K562 (cell line): Measurements from ENCODE around the gene LSM4. TPM values are rescaled to one million over a fixed set of nuclear protein-coding genes. Genes with fewer than 3 reads are reported as not detected.

Experiments
- ASH1L ChIP-seq: fragments of 450-650 bp; IDR thresholded peaks from 2 replicates; pipeline ENCODE4 v1.6.1; 2018; ENCODE audit warnings: borderline replicate concordance, mild to moderate bottlenecking, low read depth; ENCODE audit not compliant: partially characterized antibody
- CEBPB ChIP-seq: fragments of 450-650 bp; IDR thresholded peaks from 2 replicates; pipeline ENCODE4 v1.6.1; 2016; ENCODE audit warnings: missing genetic modification characterization, missing compliant biosample characterization
- CTBP1 ChIP-seq: fragments of 450-650 bp; IDR thresholded peaks from 2 replicates; pipeline ENCODE4 v1.6.1; 2016; ENCODE audit warnings: borderline replicate concordance
- ERF ChIP-seq: fragments of 450-650 bp; formaldehyde crosslinking; IDR thresholded peaks from 2 replicates; pipeline ENCODE4 v1.4.0; 2020; ENCODE audit warnings: mild to moderate bottlenecking, mixed read lengths
- JUN ChIP-seq, 2 experiments: sonication (generic) in 1 of 2; formaldehyde crosslinking in 1 of 2; IDR thresholded peaks; 2 replicates each; pipeline versions ENCODE4 v1.6.1 to v1.8.0; 2012 to 2022; ENCODE audit warnings: borderline replicate concordance in 2 of 2, mild to moderate bottlenecking in 2 of 2, improper control_type of control experiment in 1 of 2, low read depth in 1 of 2, low read length in 1 of 2, missing genetic modification reagents in 1 of 2
- JUND ChIP-seq, 2 experiments: IDR thresholded peaks; 2 replicates in 1 of 2; 3 replicates in 1 of 2; pipeline ENCODE4 v1.6.1; 2011; ENCODE audit warnings: borderline replicate concordance in 2 of 2, low read depth in 2 of 2, low read length in 2 of 2, improper control_type of control experiment in 1 of 2, missing biosample characterization in 1 of 2, missing genetic modification characterization in 1 of 2, missing genetic modification reagents in 1 of 2
- PML ChIP-seq: IDR thresholded peaks from 2 replicates; pipeline ENCODE4 v1.6.1; 2012; ENCODE audit warnings: low read length, inconsistent platforms
- POLR2G ChIP-seq: fragments of 200-400 bp; formaldehyde crosslinking; IDR thresholded peaks from 2 replicates; pipeline ENCODE4 v1.6.1; 2017; ENCODE audit warnings: low read depth, mild to moderate bottlenecking, antibody characterized with exemption, low read length, moderate library complexity
- PRPF4 ChIP-seq: fragments of 200-400 bp; formaldehyde crosslinking; IDR thresholded peaks from one replicate; pipeline ENCODE4 v1.6.1; 2017; ENCODE audit warnings: low read length, low read depth, mild to moderate bottlenecking; ENCODE audit not compliant: insufficient read depth, poor library complexity, severe bottlenecking
- RBFOX2 ChIP-seq: fragments of 200-400 bp; formaldehyde crosslinking; IDR thresholded peaks from 2 replicates; pipeline ENCODE4 v1.6.1; 2017; ENCODE audit warnings: low read depth, mild to moderate bottlenecking, low read length, moderate library complexity
- RCOR1 ChIP-seq, 2 experiments: IDR thresholded peaks; 2 replicates each; pipeline ENCODE4 v1.6.1; 2012; ENCODE audit warnings: low read depth in 2 of 2, low read length in 2 of 2, borderline replicate concordance in 1 of 2, improper control_type of control experiment in 1 of 2
- YY1 ChIP-seq, 3 experiments: IDR thresholded peaks; 2 replicates each; pipeline ENCODE4 v1.6.1; 2011; ENCODE audit warnings: low read length in 2 of 3, mild to moderate bottlenecking in 2 of 3, moderate library complexity in 2 of 3, borderline replicate concordance in 1 of 3, control low read depth in 1 of 3, low read depth in 1 of 3; ENCODE audit not compliant: insufficient read depth in 3 of 3, insufficient replicate concordance in 2 of 3, control insufficient read depth in 1 of 3, insufficient read length in 1 of 3; ENCODE audit errors: extremely low read depth in 1 of 3
- polyA plus RNA-seq, 8 experiments: library from polyadenylated mRNA; depleted of rRNA in 4 of 8; stranded (reverse) in 5 of 8; unstranded in 3 of 8; fragments of >200 nt; fragmentation: Nextera tagmentation in 2 of 8; fragmentation: Illumina TruSeq in 1 of 8; extraction: Ambion mirVana in 2 of 8; extraction: Trizol in 1 of 8; gene quantifications; 2 replicates each; pipeline versions ENCODE4 v1.2.1 to v1.2.3, GENCODE V29; 2011 to 2014; ENCODE audit warnings: inconsistent platforms in 1 of 8, missing spikeins in 1 of 8
- total RNA-seq, 7 experiments: library from RNA; depleted of rRNA in 6 of 7; stranded (reverse); fragments of >200 nt in 6 of 7; fragmentation: Illumina TruSeq in 2 of 7; extraction: Trizol in 2 of 7; gene quantifications; 2 replicates each; pipeline versions ENCODE4 v1.2.1 to v1.2.3, GENCODE V29; 2011 to 2021; ENCODE audit warnings: low replicate concordance in 1 of 7
- TF ChIP-seq, protein P1 (sequence below): fragments of 250-450 bp; sonication (Bioruptor Pico); IDR thresholded peaks from 2 replicates; pipeline ENCODE4 v1.9.0; 2021; ENCODE audit warnings: mild to moderate bottlenecking, inconsistent platforms
- TF ChIP-seq, protein P2 (sequence below): fragments of 200-800 bp; sonication (Bioruptor generic); IDR thresholded peaks from 2 replicates; pipeline ENCODE4 v1.6.1; 2017; ENCODE audit warnings: missing genetic modification characterization, missing compliant biosample characterization
- TF ChIP-seq, protein P3 (sequence below): fragments of 250-450 bp; sonication (Bioruptor Pico); IDR thresholded peaks from 2 replicates; pipeline ENCODE4 v1.4.0; 2020; ENCODE audit warnings: borderline replicate concordance
- TF ChIP-seq, protein P4 (sequence below): fragments of 250-450 bp; sonication (Bioruptor Pico); IDR thresholded peaks from 2 replicates; pipeline ENCODE4 v1.4.0; 2020; ENCODE audit warnings: mild to moderate bottlenecking

LSM4 gene
- total and polyA plus RNA-seq, 9 of the 15 experiments (the other 6 are each of a cell fraction or from before 2014, with no cell fraction given): 11.9 to 763 (median 202) TPM

DNA sequence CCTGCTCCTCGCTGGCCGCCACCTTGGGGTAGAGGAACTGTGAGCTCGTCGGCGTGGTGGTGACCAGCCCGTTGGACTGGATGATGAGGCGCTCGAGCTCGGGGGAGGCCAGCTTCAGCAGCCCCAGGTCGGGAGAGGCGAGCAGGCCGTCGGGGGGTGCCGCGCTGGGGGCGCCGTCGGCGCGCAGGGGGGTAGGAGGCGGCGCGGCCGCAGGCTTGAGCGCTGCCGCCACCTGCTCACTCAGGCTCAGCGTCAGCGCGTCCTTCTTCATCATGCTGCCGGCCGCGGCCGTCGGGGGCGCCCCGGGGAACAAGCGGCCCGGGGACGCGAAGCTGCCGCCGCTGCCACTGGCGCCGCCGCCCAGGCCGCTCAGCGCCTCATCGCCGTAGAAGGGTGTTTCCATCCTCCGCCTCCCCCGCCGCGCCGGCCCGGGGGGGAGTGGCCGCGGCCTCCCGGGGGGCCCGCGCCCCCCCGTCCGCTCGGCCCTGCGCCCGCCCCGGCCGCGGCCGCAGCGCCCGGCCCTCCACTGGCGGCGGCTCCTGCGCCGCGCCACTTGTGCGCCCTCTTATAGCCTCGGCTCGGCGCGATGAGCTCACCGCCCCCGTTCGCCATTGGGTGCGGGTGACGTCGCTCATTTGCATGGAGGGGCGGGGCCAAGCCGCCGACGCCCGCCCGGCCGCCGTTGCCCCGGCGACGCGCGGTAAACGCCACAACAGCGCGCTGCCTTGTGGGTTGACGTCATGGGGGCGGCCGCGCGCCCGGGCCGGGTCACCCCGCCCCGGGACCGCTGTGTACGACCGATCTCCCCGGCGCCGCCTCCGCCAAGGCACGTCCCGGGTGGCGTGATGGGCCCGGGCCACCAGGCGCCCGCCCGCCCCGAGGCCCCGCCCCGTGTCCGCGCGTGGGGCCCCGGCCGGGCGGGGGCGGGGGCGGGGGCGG is 41.5 kb downstream of the LSM4 start, which contains the start of gene JUND (continued):
- TF ChIP-seq POLR2G (peak; percentile 99), ERF (CRISPR knock-in tag) (peak; percentile 92), RBFOX2 (peak; percentile 95), RCOR1 (IDR thresholded peaks at IDR 0.05; ENCODE audit: borderline replicate concordance in 1 of 2, low read depth in 2 of 2, low read length in 2 of 2) (peak in 1 of 2 experiments; percentile 7; a peak in 1 of 4 replicates), JUN (IDR thresholded peaks at IDR 0.05; ENCODE audit: borderline replicate concordance, low read depth, low read length) (peak; percentile 97), JUN (CRISPR knock-in tag; IDR thresholded peaks at IDR 0.05; ENCODE audit: borderline replicate concordance) (peak; percentile 97), CTBP1 (peak; percentile 97), PRPF4 (peak; percentile 25), CEBPB (no peak), YY1 (IDR thresholded peaks at IDR 0.05; ENCODE audit: borderline replicate concordance in 1 of 3, control insufficient read depth in 1 of 3, extremely low read depth in 1 of 3, insufficient read depth in 3 of 3, insufficient read length in 1 of 3, insufficient replicate concordance in 2 of 3, low read depth in 1 of 3, low read length in 2 of 3) (peak in 2 of 3 experiments; percentile 51 to 77), JUND (IDR thresholded peaks at IDR 0.05; ENCODE audit: borderline replicate concordance, low read depth, low read length) (peak; percentile 97), JUND (tag; IDR thresholded peaks at IDR 0.05; ENCODE audit: borderline replicate concordance, low read depth, low read length) (no peak), ASH1L (no peak), PML (peak; percentile 64)
- TF ChIP-seq, protein P1, sequence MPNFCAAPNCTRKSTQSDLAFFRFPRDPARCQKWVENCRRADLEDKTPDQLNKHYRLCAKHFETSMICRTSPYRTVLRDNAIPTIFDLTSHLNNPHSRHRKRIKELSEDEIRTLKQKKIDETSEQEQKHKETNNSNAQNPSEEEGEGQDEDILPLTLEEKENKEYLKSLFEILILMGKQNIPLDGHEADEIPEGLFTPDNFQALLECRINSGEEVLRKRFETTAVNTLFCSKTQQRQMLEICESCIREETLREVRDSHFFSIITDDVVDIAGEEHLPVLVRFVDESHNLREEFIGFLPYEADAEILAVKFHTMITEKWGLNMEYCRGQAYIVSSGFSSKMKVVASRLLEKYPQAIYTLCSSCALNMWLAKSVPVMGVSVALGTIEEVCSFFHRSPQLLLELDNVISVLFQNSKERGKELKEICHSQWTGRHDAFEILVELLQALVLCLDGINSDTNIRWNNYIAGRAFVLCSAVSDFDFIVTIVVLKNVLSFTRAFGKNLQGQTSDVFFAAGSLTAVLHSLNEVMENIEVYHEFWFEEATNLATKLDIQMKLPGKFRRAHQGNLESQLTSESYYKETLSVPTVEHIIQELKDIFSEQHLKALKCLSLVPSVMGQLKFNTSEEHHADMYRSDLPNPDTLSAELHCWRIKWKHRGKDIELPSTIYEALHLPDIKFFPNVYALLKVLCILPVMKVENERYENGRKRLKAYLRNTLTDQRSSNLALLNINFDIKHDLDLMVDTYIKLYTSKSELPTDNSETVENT (CRISPR knock-in tag): peak; percentile 82
- TF ChIP-seq, protein P2, sequence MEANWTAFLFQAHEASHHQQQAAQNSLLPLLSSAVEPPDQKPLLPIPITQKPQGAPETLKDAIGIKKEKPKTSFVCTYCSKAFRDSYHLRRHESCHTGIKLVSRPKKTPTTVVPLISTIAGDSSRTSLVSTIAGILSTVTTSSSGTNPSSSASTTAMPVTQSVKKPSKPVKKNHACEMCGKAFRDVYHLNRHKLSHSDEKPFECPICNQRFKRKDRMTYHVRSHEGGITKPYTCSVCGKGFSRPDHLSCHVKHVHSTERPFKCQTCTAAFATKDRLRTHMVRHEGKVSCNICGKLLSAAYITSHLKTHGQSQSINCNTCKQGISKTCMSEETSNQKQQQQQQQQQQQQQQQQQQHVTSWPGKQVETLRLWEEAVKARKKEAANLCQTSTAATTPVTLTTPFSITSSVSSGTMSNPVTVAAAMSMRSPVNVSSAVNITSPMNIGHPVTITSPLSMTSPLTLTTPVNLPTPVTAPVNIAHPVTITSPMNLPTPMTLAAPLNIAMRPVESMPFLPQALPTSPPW (CRISPR knock-in tag): peak; percentile 99
- TF ChIP-seq, protein P3, sequence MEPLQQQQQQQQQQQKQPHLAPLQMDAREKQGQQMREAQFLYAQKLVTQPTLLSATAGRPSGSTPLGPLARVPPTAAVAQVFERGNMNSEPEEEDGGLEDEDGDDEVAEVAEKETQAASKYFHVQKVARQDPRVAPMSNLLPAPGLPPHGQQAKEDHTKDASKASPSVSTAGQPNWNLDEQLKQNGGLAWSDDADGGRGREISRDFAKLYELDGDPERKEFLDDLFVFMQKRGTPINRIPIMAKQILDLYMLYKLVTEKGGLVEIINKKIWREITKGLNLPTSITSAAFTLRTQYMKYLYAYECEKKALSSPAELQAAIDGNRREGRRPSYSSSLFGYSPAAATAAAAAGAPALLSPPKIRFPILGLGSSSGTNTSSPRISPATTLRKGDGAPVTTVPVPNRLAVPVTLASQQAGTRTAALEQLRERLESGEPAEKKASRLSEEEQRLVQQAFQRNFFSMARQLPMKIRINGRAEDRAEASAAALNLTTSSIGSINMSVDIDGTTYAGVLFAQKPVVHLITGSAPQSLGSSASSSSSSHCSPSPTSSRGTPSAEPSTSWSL (CRISPR knock-in tag): no peak
- TF ChIP-seq, protein P4, sequence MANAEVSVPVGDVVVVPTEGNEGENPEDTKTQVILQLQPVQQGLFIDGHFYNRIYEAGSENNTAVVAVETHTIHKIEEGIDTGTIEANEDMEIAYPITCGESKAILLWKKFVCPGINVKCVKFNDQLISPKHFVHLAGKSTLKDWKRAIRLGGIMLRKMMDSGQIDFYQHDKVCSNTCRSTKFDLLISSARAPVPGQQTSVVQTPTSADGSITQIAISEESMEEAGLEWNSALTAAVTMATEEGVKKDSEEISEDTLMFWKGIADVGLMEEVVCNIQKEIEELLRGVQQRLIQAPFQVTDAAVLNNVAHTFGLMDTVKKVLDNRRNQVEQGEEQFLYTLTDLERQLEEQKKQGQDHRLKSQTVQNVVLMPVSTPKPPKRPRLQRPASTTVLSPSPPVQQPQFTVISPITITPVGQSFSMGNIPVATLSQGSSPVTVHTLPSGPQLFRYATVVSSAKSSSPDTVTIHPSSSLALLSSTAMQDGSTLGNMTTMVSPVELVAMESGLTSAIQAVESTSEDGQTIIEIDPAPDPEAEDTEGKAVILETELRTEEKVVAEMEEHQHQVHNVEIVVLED (CRISPR knock-in tag): peak; percentile 79
